Renal cortical epithelial cell (primary cell): ENCODE results near the gene ETV6. TPM values are rescaled to one million over a fixed set of nuclear protein-coding genes. Genes with fewer than 3 reads are reported as not detected.
A peak's percentile ranks its signal among the peaks of the same experiment; 100 is the strongest.

ENCODE experiments used
- DNase-seq: peaks from one replicate; pipeline ENCODE4 v3.0.0-alpha.2; 2011; ENCODE audit warnings: low read depth
- total RNA-seq: library from RNA; depleted of rRNA; stranded (reverse); fragments of >200 nt; gene quantifications from 2 replicates; pipeline ENCODE4 v1.2.3, GENCODE V29; 2014

ETV6 gene
- total RNA-seq, 1 donor from 2014 or later, result 16.3 TPM

- DNase-seq, result no peak
These were observed 4.1 kb upstream of the ETV6 start for GRCh38 chr12:11645391-11645790.

GRCh38 chr12:11648514-11649412 lies 711 bp upstream of the ETV6 start:
- peak; percentile 89 for DNase-seq

GRCh38 chr12:11650286-11651281 lies 1.1 kb downstream of the ETV6 start:
- peak; percentile 53 for DNase-seq

GRCh38 chr12:11651381-11651780 lies 1.9 kb downstream of the ETV6 start:
- no peak for DNase-seq

- peak; percentile 27 for DNase-seq
These were observed 2.3 kb downstream of the ETV6 start for GRCh38 chr12:11651785-11652184.

- DNase-seq, result peak; percentile 82
These were observed 3.0 kb downstream of the ETV6 start for GRCh38 chr12:11652351-11653040.

GRCh38 chr12:11653215-11653753 lies 3.8 kb downstream of the ETV6 start:
- DNase-seq, result peak; percentile 13

- DNase-seq, result no peak
These were observed 4.9 kb downstream of the ETV6 start for GRCh38 chr12:11654338-11654737.

GRCh38 chr12:11654802-11655201 lies 5.3 kb downstream of the ETV6 start:
- no peak for DNase-seq

- no peak for DNase-seq
These were observed 6.4 kb downstream of the ETV6 start for GRCh38 chr12:11655842-11656241.

- DNase-seq, result peak; percentile 45
These were observed 7.1 kb downstream of the ETV6 start for GRCh38 chr12:11656550-11656949.

GRCh38 chr12:11657511-11657910 lies 8.0 kb downstream of the ETV6 start:
- peak; percentile 17 for DNase-seq

GRCh38 chr12:11658791-11659190 lies 9.3 kb downstream of the ETV6 start:
- peak; percentile 73 for DNase-seq

GRCh38 chr12:11660624-11661023 lies 11.2 kb downstream of the ETV6 start:
- DNase-seq, result no peak

GRCh38 chr12:11661491-11662089 lies 12.1 kb downstream of the ETV6 start:
- DNase-seq, result no peak

- DNase-seq, result no peak
These were observed 12.9 kb downstream of the ETV6 start for GRCh38 chr12:11662369-11662768.

GRCh38 chr12:11663130-11663529 lies 13.7 kb downstream of the ETV6 start:
- DNase-seq, result no peak

- DNase-seq, result no peak
These were observed 14.6 kb downstream of the ETV6 start for GRCh38 chr12:11664101-11664500.

GRCh38 chr12:11666131-11667050 lies 16.9 kb downstream of the ETV6 start:
- DNase-seq, result no peak

- DNase-seq, result no peak
These were observed 17.7 kb downstream of the ETV6 start for GRCh38 chr12:11667171-11667570.
